Left renal pelvis (tissue), 4 donors: Measurements from ENCODE around the gene TMEM184B. TPM values are rescaled to one million over a fixed set of nuclear protein-coding genes. Genes with fewer than 3 reads are reported as not detected.

Experiments
- DNase-seq, 4 donors: peaks; one replicate each; pipeline ENCODE4 v3.0.0-alpha.2; 2013; ENCODE audit warnings: low read depth in 4 of 4, low spot score in 3 of 4
- polyA plus RNA-seq, 4 donors: library from polyadenylated mRNA; unstranded; fragments of 120-200 nt; gene quantifications; one replicate each; pipeline ENCODE4 v1.2.1, GENCODE V29; 2013; ENCODE audit not compliant: insufficient read length in 4 of 4

TMEM184B gene
- polyA plus RNA-seq, 4 donors = 35.8 to 43.1 (median 42.5) TPM

DNA sequence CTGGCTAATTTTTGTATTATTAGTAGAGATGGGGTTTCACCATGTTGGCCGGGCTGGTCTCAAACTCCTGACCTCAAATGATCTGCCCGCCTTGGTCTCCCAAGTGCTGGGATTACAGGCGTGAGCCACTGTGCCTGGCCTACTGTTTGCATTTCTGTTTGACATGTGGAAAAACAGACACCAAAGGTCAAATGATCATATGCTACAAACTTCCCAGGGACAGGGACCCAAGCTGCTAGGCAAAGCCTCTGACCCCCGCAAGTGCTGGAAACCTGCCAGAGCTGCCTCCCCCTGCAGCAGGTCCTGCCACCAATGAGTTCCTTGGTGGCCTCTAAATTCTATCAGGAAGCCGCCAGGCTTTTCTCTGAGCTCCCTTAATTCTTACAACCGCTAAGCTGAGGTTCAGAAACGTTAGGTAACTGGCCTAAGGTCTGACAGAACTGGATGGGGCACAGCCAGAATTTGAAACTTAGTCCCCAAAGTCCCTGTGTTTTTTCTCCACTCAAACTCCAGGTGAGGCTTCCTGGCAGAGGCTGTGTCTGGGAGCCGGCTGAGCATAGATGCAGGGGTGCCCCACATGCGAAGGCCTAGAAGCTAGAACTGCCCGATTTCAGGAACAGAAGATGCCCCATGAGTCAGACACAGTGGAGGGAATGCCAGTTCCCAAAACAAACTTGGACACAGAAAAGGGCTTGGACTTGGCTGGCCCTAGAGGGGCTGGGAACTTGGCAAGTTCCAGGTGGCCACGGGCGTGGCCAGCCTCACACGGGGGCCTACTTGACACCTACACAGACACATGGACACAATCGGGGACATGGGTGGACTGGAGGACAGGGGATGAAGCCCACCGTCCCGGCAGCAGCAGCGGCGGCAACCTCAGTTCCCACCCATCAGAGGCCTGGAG, 37.1 kb upstream of the TMEM184B start:
- no peak for DNase-seq

DNA sequence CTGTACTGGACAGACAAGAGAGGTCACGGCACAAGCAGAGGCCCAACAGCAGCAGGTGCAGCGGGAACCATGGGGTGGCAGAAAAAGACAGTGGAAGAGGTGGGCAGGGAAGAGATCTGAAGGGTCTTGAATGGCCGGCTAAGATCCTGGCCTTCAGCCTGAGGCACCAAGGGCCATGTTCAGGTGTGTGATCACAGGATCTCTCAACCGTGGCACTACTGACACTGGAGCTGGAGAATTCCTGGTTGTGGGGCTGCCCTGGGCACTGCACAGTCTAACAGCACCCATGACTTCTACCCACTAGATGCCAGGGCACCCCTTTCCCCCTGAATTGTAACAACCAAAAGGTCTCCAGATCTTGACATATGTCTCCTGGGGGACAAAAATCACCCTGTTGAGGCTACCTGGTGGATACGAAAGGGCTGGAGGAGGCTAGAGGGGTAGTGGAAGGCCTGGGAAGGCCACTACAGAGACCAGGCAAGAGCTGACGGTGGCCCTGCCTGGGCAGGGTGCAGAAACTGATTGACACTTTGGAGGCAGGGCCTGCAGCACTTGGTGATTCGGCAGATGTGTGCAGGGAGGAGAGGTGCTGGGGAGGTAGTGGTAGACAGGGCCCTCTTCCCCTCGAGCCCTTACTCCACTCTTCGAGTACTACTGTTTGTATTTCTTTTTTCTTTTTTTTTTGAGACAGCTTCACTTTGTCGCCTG, 36.1 kb upstream of the TMEM184B start:
- no peak for DNase-seq

DNA sequence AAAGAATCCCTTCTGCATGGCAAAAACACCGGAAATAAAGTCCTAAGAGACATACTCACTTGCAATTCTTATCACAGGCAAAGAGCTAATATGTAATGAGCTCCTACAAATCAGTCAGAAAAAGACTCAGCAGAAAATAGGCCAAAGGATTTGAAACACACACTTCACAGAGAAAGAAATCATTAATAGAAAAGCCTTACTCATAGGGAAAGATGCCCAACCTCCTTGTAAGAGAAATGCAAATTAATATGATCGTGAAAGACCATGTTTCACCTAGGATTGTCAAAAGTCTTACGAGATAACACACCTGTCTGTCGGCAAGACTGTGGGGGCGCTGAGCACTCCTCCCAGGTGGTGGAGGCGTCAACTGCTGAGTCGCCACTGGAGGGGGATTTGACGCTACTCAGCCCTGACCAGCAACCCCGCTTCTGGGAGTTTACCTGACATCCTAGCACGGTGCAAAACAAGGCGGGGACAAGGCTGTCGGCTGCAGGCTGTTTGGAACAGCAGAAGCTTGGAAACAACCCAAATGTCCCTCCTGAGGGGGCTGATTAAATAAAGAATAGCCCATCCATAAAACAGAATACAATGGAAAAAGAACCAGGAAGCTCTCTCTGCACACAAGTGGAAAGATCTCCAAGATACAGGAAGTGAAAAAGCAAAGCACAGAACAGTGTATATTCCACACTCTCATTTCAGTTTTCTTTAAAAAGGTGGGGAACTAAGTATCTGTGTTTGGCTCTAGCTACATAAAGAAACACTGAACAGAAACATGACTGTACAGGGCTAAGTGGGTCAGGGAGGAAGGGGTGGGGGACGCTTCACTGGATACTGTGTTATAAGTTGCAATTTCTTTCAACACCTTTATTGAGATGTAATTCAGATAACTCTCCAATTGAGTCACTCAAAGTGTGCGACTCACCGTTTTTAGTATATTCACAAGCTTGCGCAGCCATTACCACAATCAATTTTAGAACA, 33.0 kb upstream of the TMEM184B start:
- DNase-seq = no peak

DNA sequence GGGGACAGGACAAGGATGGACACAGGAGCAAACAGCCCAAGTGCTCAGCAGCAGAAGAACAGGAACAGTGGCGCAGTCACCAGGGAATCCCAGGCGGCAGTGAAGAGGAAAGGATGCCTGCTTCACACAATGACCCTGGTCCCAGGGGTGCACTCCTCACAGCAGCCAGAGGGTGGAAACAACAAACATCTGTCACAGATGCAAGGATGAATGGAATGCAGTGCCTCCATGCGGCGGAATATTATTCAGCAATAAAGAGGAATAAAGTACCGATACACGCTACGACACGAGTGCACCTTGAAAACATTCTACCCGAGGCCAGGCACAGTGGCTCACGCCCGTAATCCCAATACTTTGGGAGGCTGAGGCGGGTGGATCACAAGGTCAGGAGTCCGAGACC, 31.7 kb upstream of the TMEM184B start:
- no peak for DNase-seq

DNA sequence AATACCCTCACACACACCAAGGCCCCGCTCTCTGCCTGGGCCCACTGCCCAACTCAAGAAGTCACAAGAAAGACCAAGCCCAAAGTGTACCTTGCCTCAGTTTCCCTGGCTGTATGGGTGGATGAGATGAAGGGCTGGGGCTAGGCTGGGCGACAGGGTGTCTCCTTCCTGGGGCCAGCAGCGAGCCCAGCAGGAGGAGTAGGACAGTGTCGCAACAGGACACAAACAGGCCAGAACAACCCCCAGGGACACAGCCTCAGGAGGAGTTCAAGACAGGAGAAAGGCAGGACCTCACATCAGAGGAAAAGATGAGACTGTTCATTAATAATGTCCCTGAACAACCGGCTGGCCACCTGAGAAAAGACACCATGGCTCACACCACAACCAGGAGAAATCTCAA, 31.2 kb upstream of the TMEM184B start:
- DNase-seq = no peak

DNA sequence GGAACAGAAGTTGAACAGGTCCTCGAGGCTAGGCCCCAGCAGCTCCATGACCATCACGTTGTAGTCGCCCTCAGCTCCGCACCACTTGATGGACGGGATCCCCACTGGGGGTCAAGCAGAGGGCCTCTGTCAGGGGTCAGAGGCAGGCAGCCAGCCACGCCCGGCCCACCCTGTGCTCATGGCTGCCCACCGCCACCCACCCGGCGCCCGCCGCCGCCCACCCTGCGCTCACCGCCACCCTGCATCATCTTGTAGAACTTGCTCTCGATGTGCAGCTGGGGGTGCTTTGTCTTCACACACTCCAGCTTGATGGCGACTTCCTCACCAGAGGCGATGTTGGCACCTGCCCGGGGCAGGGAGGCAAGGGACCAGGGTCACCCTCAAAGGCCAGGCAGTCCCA, 30.1 kb upstream of the TMEM184B start:
- no peak for DNase-seq

DNA sequence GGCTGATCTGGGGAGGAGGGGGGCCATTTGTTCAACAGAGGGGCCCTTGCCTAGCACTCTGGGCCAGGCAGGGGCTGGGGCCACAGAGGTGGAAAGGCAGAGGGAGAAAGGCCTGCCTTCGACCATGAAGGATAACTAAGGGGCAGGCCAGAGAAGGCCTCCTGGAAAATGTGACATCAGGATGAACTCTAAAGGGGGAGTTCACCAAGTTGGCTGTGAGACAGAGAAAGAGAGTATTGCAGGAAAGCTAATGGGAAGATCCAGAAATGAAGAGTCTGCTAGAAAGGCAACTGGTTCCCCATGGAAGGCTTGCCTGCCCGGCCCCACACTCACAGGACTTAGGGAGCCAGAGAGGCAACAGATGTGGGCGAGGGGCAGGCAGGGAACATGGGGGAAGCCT, 28.1 kb upstream of the TMEM184B start:
- DNase-seq = no peak

DNA sequence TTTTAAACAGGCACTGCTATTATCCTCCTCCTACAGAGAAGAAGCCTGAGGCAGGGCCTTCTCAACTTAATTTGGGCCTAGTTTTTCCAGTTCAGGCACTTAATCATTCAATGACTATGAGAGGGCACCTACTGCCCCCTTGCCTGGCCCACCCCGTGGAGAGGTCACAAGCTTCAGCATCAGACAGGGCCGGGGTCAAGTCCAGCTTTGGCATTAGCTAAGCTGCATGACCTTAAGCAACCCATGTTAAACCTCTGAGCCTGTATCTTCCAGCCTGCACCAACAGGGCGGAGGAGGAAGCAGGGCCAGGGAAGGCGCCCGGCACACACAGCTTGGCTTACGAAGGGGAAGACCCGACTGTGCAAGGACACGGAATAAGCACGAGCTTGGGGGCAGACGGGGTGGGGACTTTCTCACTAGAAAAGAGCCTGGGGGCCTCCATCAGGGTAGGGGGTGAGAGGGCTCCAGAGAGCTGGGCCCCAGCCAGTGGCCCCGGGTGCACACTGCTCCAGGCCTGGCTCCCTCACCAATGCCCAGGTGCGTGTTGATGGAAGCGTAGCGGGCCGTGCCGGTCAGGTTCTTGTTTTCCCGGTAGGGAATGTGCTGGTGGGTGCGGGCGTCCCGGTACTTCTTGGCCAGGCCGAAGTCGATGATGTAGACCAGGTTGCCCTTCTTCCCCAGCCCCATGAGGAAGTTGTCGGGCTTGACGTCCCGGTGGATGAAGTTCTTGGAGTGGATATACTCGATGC, 27.6 kb upstream of the TMEM184B start:
- no peak for DNase-seq

DNA sequence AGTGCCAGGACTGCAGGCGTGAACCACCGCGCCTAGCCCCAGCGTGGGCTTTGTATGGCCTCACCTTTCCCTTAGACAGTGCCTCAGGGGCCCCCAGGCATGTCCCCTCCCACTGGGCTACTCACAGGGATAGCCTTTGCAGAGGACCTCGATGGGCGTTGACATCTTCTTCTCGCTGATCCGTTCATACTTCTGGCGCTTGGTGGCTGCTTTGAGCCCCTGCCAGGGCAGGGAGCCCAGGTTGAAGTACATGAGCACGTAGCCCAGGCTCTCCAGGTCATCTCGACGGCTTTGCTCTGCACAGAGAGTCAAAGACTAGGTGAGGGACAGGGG, 26.9 kb upstream of the TMEM184B start:
- no peak for DNase-seq

DNA sequence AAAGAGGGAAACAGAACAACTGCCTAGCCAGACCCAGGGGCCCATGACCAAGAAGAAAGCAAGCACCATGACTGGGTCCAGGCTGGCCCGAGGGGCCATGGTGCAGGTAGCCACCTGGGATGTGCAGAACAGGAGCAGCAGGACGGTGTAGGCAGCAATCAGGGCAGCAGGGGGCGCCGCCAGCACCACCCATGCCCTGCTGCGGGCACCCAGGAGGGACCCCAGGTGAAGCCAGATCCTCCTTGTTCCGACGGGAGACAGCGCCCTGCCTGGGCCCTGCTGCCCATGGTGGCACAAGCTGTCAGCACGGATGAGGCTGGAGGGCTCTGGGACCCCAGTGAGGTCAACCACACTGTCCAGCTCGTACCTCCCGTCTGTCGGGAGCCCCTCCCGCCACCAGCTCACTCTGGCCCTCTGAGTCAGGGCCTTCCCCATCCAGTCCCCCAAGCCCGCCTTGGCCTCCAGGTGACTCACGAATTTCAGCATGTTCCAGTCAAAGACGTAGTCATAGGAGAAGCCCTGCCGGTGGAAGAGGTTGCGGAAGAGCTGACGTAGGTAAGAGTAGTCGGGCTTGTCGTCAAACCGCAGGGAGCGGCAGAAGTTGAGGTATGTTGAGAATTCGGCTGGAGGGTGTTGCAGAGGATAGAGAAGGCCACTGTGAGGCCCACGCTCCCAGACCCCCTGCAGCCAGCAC, 25.6 kb upstream of the TMEM184B start:
- DNase-seq = no peak

DNA sequence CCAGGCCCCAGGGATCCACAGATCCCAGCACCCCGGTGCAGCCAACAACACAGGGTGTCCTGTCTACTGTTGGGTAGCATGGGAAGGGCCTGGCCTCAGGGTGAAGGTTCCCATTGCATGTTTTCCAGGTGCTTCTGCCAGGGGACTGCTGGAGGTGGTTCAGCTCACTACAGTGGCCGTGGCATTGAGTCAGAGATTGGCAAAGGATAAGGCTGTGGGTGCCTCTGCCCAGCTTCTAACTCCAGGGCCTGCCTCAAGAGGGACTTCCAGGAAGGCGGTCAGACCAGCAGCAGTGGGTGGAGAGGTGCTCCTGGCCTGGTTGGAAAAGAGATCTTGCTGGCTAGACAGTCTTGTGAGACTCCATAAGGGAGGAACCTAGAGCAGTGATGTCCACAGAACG, 23.6 kb upstream of the TMEM184B start:
- DNase-seq = no peak

DNA sequence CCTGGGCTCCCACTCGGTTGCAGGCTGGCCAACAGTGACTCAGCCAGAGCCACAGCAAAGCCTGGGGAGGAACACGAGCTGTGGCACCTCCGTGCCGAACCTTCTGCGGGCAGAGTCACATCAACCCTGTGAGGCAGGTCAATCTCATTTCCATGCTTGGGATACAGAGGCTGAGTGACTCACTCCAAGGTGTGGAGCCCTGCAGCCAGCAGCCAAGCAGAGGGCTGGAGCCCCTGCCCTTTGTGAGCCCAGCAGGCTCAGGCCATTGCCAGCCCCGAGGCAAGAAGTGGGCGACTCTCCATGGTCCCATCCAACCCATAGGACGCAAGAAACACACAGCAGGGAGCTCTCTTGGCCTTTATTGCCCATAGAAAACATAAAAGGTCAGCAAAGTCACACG, 23.1 kb upstream of the TMEM184B start:
- DNase-seq = no peak

DNA sequence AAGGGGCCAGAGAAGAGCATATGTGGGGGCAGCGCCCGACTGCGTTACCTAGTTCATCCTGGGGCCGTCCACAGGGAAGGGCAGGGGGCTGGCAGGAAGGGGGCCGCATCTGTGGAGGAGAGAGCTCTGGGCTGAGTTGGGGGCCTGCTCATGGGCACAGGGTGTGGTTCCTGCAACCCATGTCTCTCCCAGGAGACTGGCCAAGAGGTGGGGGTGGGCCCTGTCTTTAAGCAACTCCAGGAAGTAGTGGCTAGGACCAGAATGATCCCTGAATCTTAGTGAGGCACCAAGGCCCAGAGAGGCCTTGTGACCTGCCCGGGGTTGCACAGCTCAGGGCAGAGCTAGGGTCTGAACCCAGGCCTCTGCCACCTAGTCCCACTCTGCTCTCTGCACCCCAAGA, 22.5 kb upstream of the TMEM184B start:
- no peak for DNase-seq

DNA sequence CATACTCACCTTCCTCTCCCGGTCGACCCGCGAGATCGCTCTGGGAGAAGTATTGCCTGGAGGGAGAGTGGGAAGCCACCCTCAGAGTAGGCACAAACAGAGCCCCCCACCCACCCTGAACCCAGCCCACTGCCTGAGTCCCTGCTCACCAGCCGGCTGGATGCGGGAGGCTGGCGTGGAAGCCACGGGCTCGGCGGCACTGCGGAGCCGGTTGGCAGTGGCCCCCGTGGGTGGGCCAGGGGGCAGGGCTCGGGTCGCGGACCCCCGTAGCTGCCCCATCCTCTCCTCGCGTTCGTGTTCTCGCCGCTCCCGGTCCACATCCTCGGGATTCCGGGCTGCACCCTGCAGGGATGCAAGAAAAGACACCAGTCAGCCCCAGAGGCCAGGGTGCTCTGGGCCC, 21.4 kb upstream of the TMEM184B start:
- no peak for DNase-seq

DNA sequence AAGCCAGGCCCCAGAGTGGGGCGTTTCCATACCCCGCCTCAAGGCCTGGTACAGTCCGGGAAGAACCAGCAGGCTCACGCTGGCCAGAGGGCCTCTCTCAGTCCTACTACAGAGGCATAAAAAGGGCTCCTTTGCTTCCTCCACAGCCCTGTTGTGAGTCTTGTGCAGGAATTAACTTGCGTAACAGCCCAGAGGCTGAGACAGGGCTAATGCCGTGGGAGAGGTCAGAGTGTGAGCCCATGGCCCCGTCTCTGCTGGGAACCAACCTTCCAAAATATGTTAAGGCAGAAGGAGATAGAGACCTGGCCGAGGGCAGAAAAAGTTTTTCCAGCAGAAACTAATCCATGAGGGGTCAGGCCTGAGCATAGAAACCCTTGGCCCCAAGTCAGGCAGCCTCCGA, 19.9 kb upstream of the TMEM184B start:
- no peak for DNase-seq

DNA sequence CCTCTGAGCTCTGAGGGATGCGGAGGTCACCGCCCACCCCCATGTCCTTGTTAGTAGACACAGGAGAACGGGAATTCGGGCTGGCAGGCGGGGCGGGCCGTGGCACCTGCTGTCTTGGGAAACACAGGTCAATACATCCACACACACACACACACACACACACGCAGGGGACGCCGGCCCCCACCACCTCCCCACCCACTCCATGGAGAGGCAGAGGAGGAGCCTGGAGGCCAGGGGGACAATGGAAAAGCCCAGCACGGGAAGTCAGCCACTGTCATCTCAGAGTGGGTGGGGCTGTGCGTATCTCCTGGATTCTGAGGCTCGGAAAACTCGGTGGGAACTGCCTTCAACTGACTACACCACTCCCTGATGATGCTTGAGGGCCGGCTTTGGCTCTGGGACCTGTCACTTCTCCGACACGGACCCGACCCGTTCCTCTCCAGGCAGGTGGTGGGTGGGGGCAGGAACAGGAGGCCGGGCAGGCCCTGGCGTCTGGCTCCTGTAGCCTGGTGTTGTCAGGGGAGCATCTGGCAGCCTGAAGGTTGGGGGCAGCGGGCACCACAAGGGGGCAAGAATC, 18.5 kb upstream of the TMEM184B start:
- DNase-seq = no peak

DNA sequence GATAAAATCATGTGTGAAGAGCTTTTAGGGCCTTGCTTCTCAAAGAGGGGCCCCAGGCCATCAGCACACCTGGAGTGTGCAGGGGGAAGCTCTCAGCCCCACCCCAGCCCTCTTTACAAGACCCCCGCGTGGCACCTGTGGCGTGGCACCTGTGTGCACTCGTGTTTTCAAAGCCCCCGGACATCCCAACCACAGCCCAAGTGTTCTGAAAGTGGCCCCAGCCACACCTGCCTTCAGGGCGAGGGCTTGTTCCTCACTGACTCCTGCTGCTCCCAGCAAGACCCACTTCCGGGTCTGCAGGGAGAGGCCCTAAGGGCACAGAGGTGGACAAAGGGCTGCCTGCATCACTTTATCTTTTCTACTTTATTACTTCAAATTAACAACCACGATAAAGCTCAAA, 17.5 kb upstream of the TMEM184B start:
- no peak for DNase-seq

DNA sequence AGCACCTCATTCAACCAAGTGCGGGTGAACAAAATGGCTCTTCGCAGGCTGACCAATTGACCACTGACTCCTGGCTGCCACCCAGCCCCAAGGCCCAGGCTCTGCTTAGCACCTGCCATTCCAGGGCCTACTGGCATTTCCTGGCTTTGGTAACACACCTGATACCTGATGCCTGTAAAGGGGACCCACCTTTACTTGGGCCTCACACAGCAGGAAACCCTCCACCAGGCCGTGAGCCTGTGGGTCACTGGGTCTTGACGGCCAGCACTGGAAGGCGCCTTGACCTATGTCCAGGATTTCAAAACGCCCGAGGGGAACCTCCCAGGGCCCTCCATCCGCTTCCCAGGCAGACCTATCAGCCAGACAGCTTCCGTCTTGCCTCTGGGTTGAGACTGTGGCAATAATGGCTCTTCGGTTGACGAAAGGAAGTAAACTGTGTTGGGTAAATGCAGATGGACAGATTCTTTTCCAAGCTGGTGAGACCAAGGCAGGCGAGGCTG, 16.8 kb upstream of the TMEM184B start:
- DNase-seq = no peak
